ENCODE measurements around the gene PPP1R27. TPM values are rescaled to one million over a fixed set of nuclear protein-coding genes. Genes with fewer than 3 reads are reported as not detected.

The PPP1R27 gene
- polyA plus RNA-seq, 1 donor (not counting 4 experiments of a cell fraction or from before 2014, with no cell fraction given): 0.12 TPM

DNA sequence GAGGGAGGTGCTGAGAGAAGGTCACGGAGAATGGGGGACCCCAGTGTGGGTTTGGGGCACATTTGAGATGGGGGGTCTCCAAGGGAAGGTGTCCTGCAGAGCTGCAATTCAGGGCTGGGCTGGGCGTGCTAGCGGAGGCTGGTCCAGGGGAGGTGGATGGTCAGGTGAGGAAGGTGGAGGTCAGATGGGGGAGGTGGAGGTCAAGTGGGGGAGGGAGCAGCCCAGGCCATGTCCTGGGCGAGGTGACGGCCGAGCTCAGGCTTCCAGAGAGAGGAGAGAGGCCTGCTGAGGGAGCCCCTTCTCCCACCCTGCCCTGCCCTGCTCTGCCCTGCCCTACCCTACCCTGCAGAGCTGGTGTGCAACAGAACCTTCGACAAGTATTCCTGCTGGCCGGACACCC lies 24.4 kb downstream of the PPP1R27 start:
- Histone ChIP-seq H3K4me3 (ENCODE audit: control insufficient read depth in 2 of 3, extremely low read depth in 1 of 3, insufficient read depth in 2 of 3, low read depth in 1 of 3, low read length in 3 of 3) (no peak overlapping the region), H2AFZ (ENCODE audit: control insufficient read depth, low read length) (no peak overlapping the region), H3K36me3 (ENCODE audit: control insufficient read depth in 2 of 2, extremely low read depth in 1 of 2, insufficient read depth in 2 of 2, low read length in 2 of 2) (no peaks in the 10 kb centered on the region), H3K27ac (ENCODE audit: control insufficient read depth, insufficient read depth, low read length) (no peak overlapping the region), H3K9me3 (ENCODE audit: control insufficient read depth, low read depth, low read length) (no peaks in the 10 kb centered on the region), H4K20me1 (ENCODE audit: control insufficient read depth, extremely low read depth, insufficient read depth, low read length) (no peaks in the 10 kb centered on the region), H3K27me3 (ENCODE audit: control insufficient read depth, extremely low read depth, insufficient read depth, low read length) (peaks cover 35% of the 10 kb centered on the region), H3K9me1 (ENCODE audit: control insufficient read depth, extremely low read depth, insufficient read depth, low read length) (no peaks in the 10 kb centered on the region), H3K9ac (ENCODE audit: control insufficient read depth, extremely low read depth, insufficient read depth, low read length) (no peak overlapping the region), H3K4me2 (ENCODE audit: control insufficient read depth, extremely low read depth, insufficient read depth, low read depth, low read length) (no peak overlapping the region), H3K4me1 (ENCODE audit: control insufficient read depth, extremely low read depth, insufficient read depth, low read length) (no peaks in the 10 kb centered on the region), H3K79me2 (ENCODE audit: control insufficient read depth, insufficient read depth, low read length) (no peaks in the 10 kb centered on the region)
- no peak for TF ChIP-seq EZH2 (IDR thresholded peaks at IDR 0.05; ENCODE audit: low read length)
- TF ChIP-seq, protein P1, sequence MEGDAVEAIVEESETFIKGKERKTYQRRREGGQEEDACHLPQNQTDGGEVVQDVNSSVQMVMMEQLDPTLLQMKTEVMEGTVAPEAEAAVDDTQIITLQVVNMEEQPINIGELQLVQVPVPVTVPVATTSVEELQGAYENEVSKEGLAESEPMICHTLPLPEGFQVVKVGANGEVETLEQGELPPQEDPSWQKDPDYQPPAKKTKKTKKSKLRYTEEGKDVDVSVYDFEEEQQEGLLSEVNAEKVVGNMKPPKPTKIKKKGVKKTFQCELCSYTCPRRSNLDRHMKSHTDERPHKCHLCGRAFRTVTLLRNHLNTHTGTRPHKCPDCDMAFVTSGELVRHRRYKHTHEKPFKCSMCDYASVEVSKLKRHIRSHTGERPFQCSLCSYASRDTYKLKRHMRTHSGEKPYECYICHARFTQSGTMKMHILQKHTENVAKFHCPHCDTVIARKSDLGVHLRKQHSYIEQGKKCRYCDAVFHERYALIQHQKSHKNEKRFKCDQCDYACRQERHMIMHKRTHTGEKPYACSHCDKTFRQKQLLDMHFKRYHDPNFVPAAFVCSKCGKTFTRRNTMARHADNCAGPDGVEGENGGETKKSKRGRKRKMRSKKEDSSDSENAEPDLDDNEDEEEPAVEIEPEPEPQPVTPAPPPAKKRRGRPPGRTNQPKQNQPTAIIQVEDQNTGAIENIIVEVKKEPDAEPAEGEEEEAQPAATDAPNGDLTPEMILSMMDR (optimal IDR thresholded peaks at IDR 0.05 in 1 of 3, IDR thresholded peaks at IDR 0.05 in 1 of 3, conservative IDR thresholded peaks at IDR 0.05 in 1 of 3; ENCODE audit: extremely low read depth in 1 of 3, insufficient read depth in 2 of 3, low read length in 3 of 3): no peak
- DNase-seq (ENCODE audit: low read depth, low spot score) (no peak), FAIRE-seq (no peak)
- dilution Hi-C loops (cut with MboI; ENCODE audit: extremely low pct_ligation_motif_present, low sequenced_read_pairs): no loop called here

DNA sequence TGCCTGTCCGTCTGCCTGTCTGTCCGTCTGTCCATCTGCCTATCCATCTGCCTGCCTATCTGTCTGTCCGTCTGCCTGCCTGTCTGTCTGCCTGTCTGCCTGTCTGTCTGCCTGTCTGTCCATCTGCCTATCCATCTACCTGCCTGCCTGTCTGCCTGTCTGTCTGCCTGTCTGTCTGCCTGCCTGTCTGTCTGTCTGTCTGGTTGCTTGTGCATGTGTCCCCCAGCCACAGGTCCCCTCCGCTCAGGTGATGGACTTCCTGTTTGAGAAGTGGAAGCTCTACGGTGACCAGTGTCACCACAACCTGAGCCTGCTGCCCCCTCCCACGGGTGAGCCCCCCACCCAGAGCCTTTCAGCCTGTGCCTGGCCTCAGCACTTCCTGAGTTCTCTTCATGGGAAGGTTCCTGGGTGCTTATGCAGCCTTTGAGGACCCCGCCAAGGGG lies 25.3 kb downstream of the PPP1R27 start:
- Histone ChIP-seq H3K9me1 (ENCODE audit: control insufficient read depth, extremely low read depth, insufficient read depth, low read length) (no peaks in the 10 kb centered on the region), H3K4me3 (ENCODE audit: control insufficient read depth in 2 of 3, extremely low read depth in 1 of 3, insufficient read depth in 2 of 3, low read depth in 1 of 3, low read length in 3 of 3) (no peak overlapping the region), H3K4me2 (ENCODE audit: control insufficient read depth, extremely low read depth, insufficient read depth, low read depth, low read length) (no peak overlapping the region), H4K20me1 (ENCODE audit: control insufficient read depth, extremely low read depth, insufficient read depth, low read length) (no peaks in the 10 kb centered on the region), H3K27ac (ENCODE audit: control insufficient read depth, insufficient read depth, low read length) (no peak overlapping the region), H3K9me3 (ENCODE audit: control insufficient read depth, low read depth, low read length) (no peaks in the 10 kb centered on the region), H3K36me3 (ENCODE audit: control insufficient read depth in 2 of 2, extremely low read depth in 1 of 2, insufficient read depth in 2 of 2, low read length in 2 of 2) (no peaks in the 10 kb centered on the region), H2AFZ (ENCODE audit: control insufficient read depth, low read length) (no peak overlapping the region), H3K27me3 (ENCODE audit: control insufficient read depth, extremely low read depth, insufficient read depth, low read length) (peaks cover 42% of the 10 kb centered on the region), H3K9ac (ENCODE audit: control insufficient read depth, extremely low read depth, insufficient read depth, low read length) (no peak overlapping the region), H3K79me2 (ENCODE audit: control insufficient read depth, insufficient read depth, low read length) (no peaks in the 10 kb centered on the region), H3K4me1 (ENCODE audit: control insufficient read depth, extremely low read depth, insufficient read depth, low read length) (no peaks in the 10 kb centered on the region)
- DNase-seq (ENCODE audit: low read depth, low spot score) (no peak), FAIRE-seq (no peak)
- dilution Hi-C loops (cut with MboI; ENCODE audit: extremely low pct_ligation_motif_present, low sequenced_read_pairs): no loop called here
- no peak for TF ChIP-seq EZH2 (IDR thresholded peaks at IDR 0.05; ENCODE audit: low read length)
- TF ChIP-seq, protein P1 (optimal IDR thresholded peaks at IDR 0.05 in 1 of 3, IDR thresholded peaks at IDR 0.05 in 1 of 3, conservative IDR thresholded peaks at IDR 0.05 in 1 of 3; ENCODE audit: extremely low read depth in 1 of 3, insufficient read depth in 2 of 3, low read length in 3 of 3): no peak

All from keratinocyte (primary cell).